Transverse colon (tissue), 4 donors: ENCODE measurements around the gene LRP1B. TPM values are rescaled to one million over a fixed set of nuclear protein-coding genes. Genes with fewer than 3 reads are reported as not detected.

Experiments
- DNase-seq: peaks from one replicate; pipeline ENCODE4 v3.0.0-alpha.2; 2019
- H3K27ac ChIP-seq, 4 donors: fragments of 200-600 bp; sonication (generic); 2 replicates each; pipeline ENCODE4 v1.5.1; 2016 to 2018; ENCODE audit warnings: inconsistent platforms in 4 of 4
- H3K27me3 ChIP-seq: fragments of 200-600 bp; sonication (generic); 2 replicates; pipeline ENCODE4 v1.5.1; 2017; ENCODE audit warnings: inconsistent platforms
- H3K36me3 ChIP-seq, 4 donors: fragments of 200-600 bp; sonication (generic); 2 replicates each; pipeline ENCODE4 v1.5.1; 2017 to 2019; ENCODE audit warnings: inconsistent platforms in 4 of 4
- H3K4me1 ChIP-seq, 4 donors: fragments of 200-600 bp; sonication (generic); 2 replicates each; pipeline ENCODE4 v1.5.1; 2017 to 2020; ENCODE audit warnings: inconsistent platforms in 4 of 4
- H3K4me3 ChIP-seq, 4 donors: fragments of 200-600 bp; sonication (generic); 1 replicate in 1 of 4; 2 replicates in 3 of 4; pipeline versions ENCODE4 v1.5.1 to v1.6.1; 2017 to 2019; ENCODE audit warnings: inconsistent platforms in 4 of 4
- H3K9me3 ChIP-seq, 2 donors: fragments of 200-600 bp; sonication (generic); 2 replicates each; pipeline ENCODE4 v1.5.1; 2017 to 2019; ENCODE audit warnings: inconsistent platforms in 2 of 2
- EP300 ChIP-seq: sonication (generic); formaldehyde crosslinking; IDR thresholded peaks from one replicate; pipeline ENCODE4 v1.6.1; 2017; ENCODE audit warnings: antibody characterized with exemption, low read depth
- POLR2A ChIP-seq: fragments of 450-650 bp; IDR thresholded peaks from one replicate; pipeline ENCODE4 v1.6.1; 2016; ENCODE audit warnings: antibody characterized with exemption, mild to moderate bottlenecking, moderate library complexity
- POLR2AphosphoS5 ChIP-seq, 3 donors: sonication (generic); formaldehyde crosslinking; IDR thresholded peaks; one replicate each; pipeline ENCODE4 v1.6.1; 2016; ENCODE audit warnings: antibody characterized with exemption in 3 of 3
- WGBS, 2 donors: methylation state at CpG; one replicate each; pipeline ENCODE4 v1.1.5; 2018; ENCODE audit warnings: low coverage in 1 of 2; 5-methylcytosine and 5-hydroxymethylcytosine counted together
- in situ Hi-C, 4 donors: fragments of 200-750 bp; cut with MboI; loops; one replicate each; pipeline versions ENCODE4 v1.15.0 to v1.15.1; 2017; ENCODE audit warnings: low sequenced_read_pairs in 3 of 4, low pct_ligation_motif_present in 1 of 4, low pct_unique_long_range_greater_than_20kb in 1 of 4
- intact Hi-C: fragments of 100-400 bp; cut with DNase I; formaldehyde crosslinking; loops from one replicate; pipeline ENCODE4 v1.15.1; 2023; ENCODE audit warnings: low total_unique reads
- total RNA-seq, 4 donors: library from RNA; depleted of rRNA; stranded (reverse); fragments of >200 nt; gene quantifications; one replicate each; pipeline ENCODE4 v1.1.0, GENCODE V29; 2016
- TF ChIP-seq, protein P1 (sequence below), 5 experiments: fragments of 200-600 bp in 3 of 5; fragments of 450-650 bp in 2 of 5; sonication (generic) in 3 of 5; IDR thresholded peaks; 1 replicate in 2 of 5; 2 replicates in 3 of 5; pipeline ENCODE4 v1.5.1; 2016 to 2017; ENCODE audit warnings: antibody characterized with exemption in 5 of 5, inconsistent platforms in 3 of 5, mild to moderate bottlenecking in 2 of 5, moderate library complexity in 1 of 5

LRP1B gene
- total RNA-seq, 4 donors from 2014 or later = 0.48 to 5.4 (median 0.82) TPM; not detected in 1

DNA sequence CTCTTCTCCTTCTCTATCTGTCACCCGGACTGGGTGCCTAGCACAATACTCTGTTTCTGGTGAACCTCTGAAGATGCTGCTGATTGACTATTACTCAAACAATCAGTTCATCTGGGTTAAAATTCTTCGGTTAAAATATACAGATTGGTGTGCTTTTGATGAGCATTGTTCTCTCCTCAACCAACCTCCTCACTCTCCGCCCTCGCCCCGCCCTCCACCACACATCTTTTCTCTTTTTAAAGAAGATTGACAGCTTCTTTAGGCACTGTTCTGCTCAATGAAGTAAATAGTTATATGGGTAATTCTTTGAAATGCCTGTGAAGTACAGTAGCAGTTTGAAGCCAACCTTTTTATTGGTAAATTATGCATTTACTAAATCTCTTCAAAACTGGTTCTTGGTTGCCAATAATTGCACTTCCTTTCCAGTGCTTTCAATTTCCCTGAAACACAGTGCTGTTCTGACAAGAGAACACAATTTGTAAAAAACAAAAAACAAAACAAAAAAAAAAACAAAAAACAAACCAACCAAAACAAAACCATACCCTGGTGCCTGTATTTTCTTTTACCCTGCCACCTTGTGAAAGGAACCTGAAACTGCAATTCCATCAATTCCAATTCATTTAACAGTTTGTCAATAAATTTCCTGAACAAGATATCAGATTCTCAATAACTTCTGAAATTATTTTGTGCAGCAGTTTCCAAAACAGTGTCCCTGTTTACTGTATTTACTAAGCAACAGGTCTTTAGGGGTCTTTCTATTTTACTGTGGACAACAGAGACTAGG is 188.6 kb downstream of the LRP1B start:
- intact Hi-C loops (no loop called here), in situ Hi-C loops (no loop called here)
- no peak overlapping the region for H3K4me3 ChIP-seq
- 63 to 74% methylated on average over 5 of the region's 5 CpGs for WGBS, 2 donors
- no peaks in the 10 kb centered on the region for H3K4me1 ChIP-seq
- H3K27me3 ChIP-seq = no peaks in the 10 kb centered on the region
- H3K36me3 ChIP-seq = no peaks in the 10 kb centered on the region
- no peak for DNase-seq
- no peaks in the 10 kb centered on the region for H3K9me3 ChIP-seq
- TF ChIP-seq, protein P1, sequence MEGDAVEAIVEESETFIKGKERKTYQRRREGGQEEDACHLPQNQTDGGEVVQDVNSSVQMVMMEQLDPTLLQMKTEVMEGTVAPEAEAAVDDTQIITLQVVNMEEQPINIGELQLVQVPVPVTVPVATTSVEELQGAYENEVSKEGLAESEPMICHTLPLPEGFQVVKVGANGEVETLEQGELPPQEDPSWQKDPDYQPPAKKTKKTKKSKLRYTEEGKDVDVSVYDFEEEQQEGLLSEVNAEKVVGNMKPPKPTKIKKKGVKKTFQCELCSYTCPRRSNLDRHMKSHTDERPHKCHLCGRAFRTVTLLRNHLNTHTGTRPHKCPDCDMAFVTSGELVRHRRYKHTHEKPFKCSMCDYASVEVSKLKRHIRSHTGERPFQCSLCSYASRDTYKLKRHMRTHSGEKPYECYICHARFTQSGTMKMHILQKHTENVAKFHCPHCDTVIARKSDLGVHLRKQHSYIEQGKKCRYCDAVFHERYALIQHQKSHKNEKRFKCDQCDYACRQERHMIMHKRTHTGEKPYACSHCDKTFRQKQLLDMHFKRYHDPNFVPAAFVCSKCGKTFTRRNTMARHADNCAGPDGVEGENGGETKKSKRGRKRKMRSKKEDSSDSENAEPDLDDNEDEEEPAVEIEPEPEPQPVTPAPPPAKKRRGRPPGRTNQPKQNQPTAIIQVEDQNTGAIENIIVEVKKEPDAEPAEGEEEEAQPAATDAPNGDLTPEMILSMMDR (IDR thresholded peaks at IDR 0.05) = no peak
- TF ChIP-seq POLR2A = no peak
- no peak for TF ChIP-seq POLR2AphosphoS5 (IDR thresholded peaks at IDR 0.05)
- no peak for TF ChIP-seq EP300
- H3K27ac ChIP-seq = no peak overlapping the region

DNA sequence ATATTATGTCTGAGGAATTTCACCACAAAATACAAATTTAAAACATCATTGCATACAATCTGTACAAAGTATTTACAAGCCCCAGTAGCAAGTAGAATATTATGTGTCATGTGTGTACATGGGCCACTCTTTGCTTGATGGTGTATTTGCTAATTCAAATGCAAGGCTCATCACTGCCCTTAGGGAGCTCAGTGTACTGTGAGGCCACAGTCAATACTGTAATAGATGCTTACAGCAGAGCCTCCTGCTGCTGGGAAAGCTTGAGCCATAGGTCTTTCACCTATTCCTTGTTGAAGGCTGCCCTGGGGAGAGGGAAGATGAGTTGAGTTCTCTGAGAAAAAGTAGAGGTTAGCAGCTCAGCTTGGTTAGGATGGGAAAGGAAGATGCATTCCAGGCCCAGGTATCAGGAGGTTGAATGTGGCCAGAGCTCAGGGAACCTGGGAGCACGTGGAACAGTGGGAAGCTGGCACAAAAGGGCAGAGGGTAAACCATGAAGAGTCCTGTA is 189.6 kb downstream of the LRP1B start:
- intact Hi-C loops (no loop called here), in situ Hi-C loops (no loop called here)
- Histone ChIP-seq H3K36me3 (no peaks in the 10 kb centered on the region), H3K4me3 (no peak overlapping the region), H3K9me3 (no peaks in the 10 kb centered on the region), H3K27ac (no peak overlapping the region), H3K4me1 (no peaks in the 10 kb centered on the region), H3K27me3 (no peaks in the 10 kb centered on the region)
- TF ChIP-seq POLR2AphosphoS5 (IDR thresholded peaks at IDR 0.05) (no peak), EP300 (no peak), POLR2A (no peak)
- TF ChIP-seq, protein P1 (IDR thresholded peaks at IDR 0.05) = no peak
- DNase-seq = no peak
- 50 to 83% methylated on average over 1 of the region's 1 CpG for WGBS, 2 donors

DNA sequence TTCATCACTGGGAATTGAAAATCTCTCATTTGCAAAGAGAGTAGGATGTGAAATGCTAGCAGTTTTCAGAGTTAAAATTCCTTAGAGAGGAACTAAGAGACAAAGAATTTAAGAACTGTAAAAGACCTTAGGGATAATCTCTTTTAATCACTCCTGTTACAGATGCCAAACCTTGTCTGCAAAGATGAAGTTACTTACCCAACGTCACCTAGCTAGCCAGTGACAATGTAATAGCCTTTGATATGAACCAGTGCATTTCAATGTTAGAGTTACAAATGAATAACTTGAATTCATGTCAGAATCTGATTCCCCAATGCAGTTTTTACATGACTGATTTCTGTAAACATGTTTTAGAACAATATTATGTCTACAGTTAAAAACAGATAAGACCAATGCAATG is 190.1 kb downstream of the LRP1B start:
- Histone ChIP-seq H3K4me3 (no peak overlapping the region), H3K27ac (no peak overlapping the region), H3K36me3 (no peaks in the 10 kb centered on the region), H3K27me3 (no peaks in the 10 kb centered on the region), H3K4me1 (no peaks in the 10 kb centered on the region), H3K9me3 (no peaks in the 10 kb centered on the region)
- WGBS, 2 donors = 47 to 55% methylated on average over 1 of the region's 1 CpG
- TF ChIP-seq EP300 (no peak), POLR2AphosphoS5 (IDR thresholded peaks at IDR 0.05) (no peak), POLR2A (no peak)
- TF ChIP-seq, protein P1 (IDR thresholded peaks at IDR 0.05) = no peak
- intact Hi-C loops (no loop called here), in situ Hi-C loops (no loop called here)
- no peak for DNase-seq

DNA sequence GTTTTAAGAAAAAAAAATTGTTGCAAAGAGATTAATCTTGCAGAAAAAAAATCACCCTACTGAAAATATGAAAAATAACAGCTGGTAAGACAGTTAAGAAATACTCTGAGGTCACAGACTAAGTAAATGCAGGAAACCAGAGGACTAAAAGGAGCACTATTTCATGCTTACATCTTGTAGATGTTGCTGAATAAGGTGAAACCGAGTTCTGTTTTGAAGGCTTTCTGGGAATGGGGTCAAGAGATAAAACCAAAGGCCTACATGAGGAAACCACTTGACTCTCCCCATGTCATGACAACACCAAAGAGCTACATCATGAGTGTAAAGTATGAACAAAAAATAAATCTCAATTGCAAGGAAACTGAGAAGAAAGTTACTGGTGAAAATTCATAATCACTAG is 197.6 kb downstream of the LRP1B start:
- H3K36me3 ChIP-seq = no peaks in the 10 kb centered on the region
- H3K4me1 ChIP-seq = no peaks in the 10 kb centered on the region
- H3K27ac ChIP-seq = no peak overlapping the region
- no peaks in the 10 kb centered on the region for H3K9me3 ChIP-seq
- 72 to 78% methylated on average over 1 of the region's 1 CpG for WGBS, 2 donors
- DNase-seq = no peak
- H3K4me3 ChIP-seq = no peak overlapping the region
- no peaks in the 10 kb centered on the region for H3K27me3 ChIP-seq
- intact Hi-C loops (no loop called here), in situ Hi-C loops (no loop called here)
- TF ChIP-seq EP300 (no peak), POLR2AphosphoS5 (IDR thresholded peaks at IDR 0.05) (no peak), POLR2A (no peak)
- TF ChIP-seq, protein P1 (IDR thresholded peaks at IDR 0.05) = no peak
